HCT116 (cell line): ENCODE measurements around the gene TBCCD1.

Experiments
- ATF3 ChIP-seq: IDR thresholded peaks from 2 replicates; pipeline ENCODE4 v1.6.1; 2012
- CBX3 ChIP-seq: IDR thresholded peaks from 2 replicates; pipeline ENCODE4 v1.6.1; 2012; ENCODE audit warnings: low read depth
- CTCF ChIP-seq, 3 experiments: fragments of 200-600 bp in 1 of 3; sonication (generic) in 1 of 3; IDR thresholded peaks in 2 of 3; conservative IDR thresholded peaks in 1 of 3; 2 replicates each; pipeline ENCODE4 v1.5.1; 2012 to 2017; ENCODE audit warnings: low read depth in 2 of 3, low read length in 2 of 3, antibody characterized with exemption in 1 of 3, borderline replicate concordance in 1 of 3, control low read depth in 1 of 3, mild to moderate bottlenecking in 1 of 3, mixed read lengths in 1 of 3, mixed run types in 1 of 3, moderate library complexity in 1 of 3; ENCODE audit not compliant: insufficient read depth in 1 of 3
- ELF1 ChIP-seq: IDR thresholded peaks from 2 replicates; pipeline ENCODE4 v1.6.1; 2012; ENCODE audit warnings: low read depth, borderline replicate concordance
- EZH2 ChIP-seq: fragments of 200-600 bp; sonication (generic); IDR thresholded peaks from 2 replicates; pipeline ENCODE4 v1.6.1; 2017; ENCODE audit warnings: antibody characterized with exemption, mixed run types
- EZH2phosphoT487 ChIP-seq: fragments of 200-600 bp; IDR thresholded peaks from 2 replicates; pipeline ENCODE4 v1.6.1; 2018; ENCODE audit warnings: antibody characterized with exemption, borderline replicate concordance
- MAX ChIP-seq: IDR thresholded peaks from 2 replicates; pipeline ENCODE4 v1.6.1; 2012
- RAD21 ChIP-seq: IDR thresholded peaks from 2 replicates; pipeline ENCODE4 v1.6.1; 2012; ENCODE audit warnings: low read depth, mild to moderate bottlenecking
- REST ChIP-seq: IDR thresholded peaks from 2 replicates; pipeline ENCODE4 v1.6.1; 2012; ENCODE audit warnings: low read depth
- SP1 ChIP-seq: IDR thresholded peaks from 2 replicates; pipeline ENCODE4 v1.6.1; 2012; ENCODE audit warnings: low read depth

GRCh38 chr3:186540835-186541226 is 26.3 kb downstream of the TBCCD1 start:
- TF ChIP-seq CTCF (IDR thresholded peaks at IDR 0.05 in 2 of 3, conservative IDR thresholded peaks at IDR 0.05 in 1 of 3; ENCODE audit: borderline replicate concordance in 1 of 3, insufficient read depth in 1 of 3, low read depth in 2 of 3, low read length in 2 of 3) (no peak; a peak in 1 of 6 replicates), ELF1 (no peak), CBX3 (no peak), REST (no peak), RAD21 (no peak), EZH2 (no peak), SP1 (no peak), MAX (no peak), ATF3 (no peak), EZH2phosphoT487 (no peak)
